Chondrocyte (in vitro differentiated cells): ENCODE results near the gene C2orf42. TPM values are rescaled to one million over a fixed set of nuclear protein-coding genes. Genes with fewer than 3 reads are reported as not detected.

Experiments used
- DNase-seq: peaks from one replicate; pipeline ENCODE4 v3.0.0; 2021; ENCODE audit warnings: mixed read lengths, low spot score
- H3K27ac Mint-ChIP-seq: one replicate; pipeline ENCODE4 v1.8.0; 2021; ENCODE audit warnings: mild to moderate bottlenecking, moderate library complexity, mixed read lengths; ENCODE audit not compliant: unreplicated experiment
- H3K27me3 Mint-ChIP-seq: 2 replicates; pipeline ENCODE4 v1.8.0; 2021; ENCODE audit warnings: low read depth, mixed read lengths
- H3K36me3 Mint-ChIP-seq: 2 replicates; pipeline ENCODE4 v1.8.0; 2021; ENCODE audit warnings: low read depth, mixed read lengths
- H3K4me1 Mint-ChIP-seq: 2 replicates; pipeline ENCODE4 v1.8.0; 2021; ENCODE audit warnings: low read depth, mild to moderate bottlenecking, mixed read lengths
- H3K4me3 Mint-ChIP-seq: one replicate; pipeline ENCODE4 v1.8.0; 2021; ENCODE audit warnings: mild to moderate bottlenecking, moderate library complexity, mixed read lengths; ENCODE audit not compliant: unreplicated experiment
- H3K9me3 Mint-ChIP-seq: 2 replicates; pipeline ENCODE4 v1.8.0; 2021; ENCODE audit warnings: low read depth, mixed read lengths
- CTCF ChIP-seq: fragments of 200-600 bp; sonication (generic); IDR thresholded peaks from 2 replicates; pipeline ENCODE4 v1.5.0; 2021; ENCODE audit warnings: antibody characterized with exemption, mild to moderate bottlenecking, moderate library complexity
- total RNA-seq: library from RNA; stranded (reverse); gene quantifications from 3 replicates; pipeline ENCODE4 v1.2.1, GENCODE V29; 2021

The C2orf42 gene
- total RNA-seq, 1 donor from 2014 or later = 14.3 TPM

GRCh38 chr2:70122470-70122869 is 68.3 kb downstream of the C2orf42 start:
- Mint-ChIP-seq H3K4me1 (peaks cover 33% of the 10 kb centered on the region), H3K36me3 (no peaks in the 10 kb centered on the region)

GRCh38 chr2:70121627-70122372 is 69.0 kb downstream of the C2orf42 start:
- Mint-ChIP-seq H3K4me1 (peaks cover 36% of the 10 kb centered on the region), H3K36me3 (no peaks in the 10 kb centered on the region), H3K9me3 (no peaks in the 10 kb centered on the region), H3K27me3 (no peaks in the 10 kb centered on the region), H3K27ac (peak overlapping the region; percentile 19), H3K4me3 (no peak overlapping the region)
- DNase-seq = peak; percentile 12
- no peak for TF ChIP-seq CTCF

More at GRCh38 chr2:70122470-70122869, 68.3 kb downstream of the C2orf42 start:
- Mint-ChIP-seq H3K4me3 (no peak overlapping the region), H3K27me3 (no peaks in the 10 kb centered on the region), H3K27ac (no peak overlapping the region), H3K9me3 (no peaks in the 10 kb centered on the region)
- peak; percentile 4 for DNase-seq
- no peak for TF ChIP-seq CTCF

- TF ChIP-seq CTCF = no peak
- Mint-ChIP-seq H3K27me3 (no peaks in the 10 kb centered on the region), H3K27ac (no peak overlapping the region), H3K9me3 (no peaks in the 10 kb centered on the region), H3K4me1 (peaks cover 19% of the 10 kb centered on the region), H3K36me3 (no peaks in the 10 kb centered on the region), H3K4me3 (no peak overlapping the region)
- peak; percentile 35 for DNase-seq
Observed at GRCh38 chr2:70118798-70119454, 71.9 kb downstream of the C2orf42 start.

- no peaks in the 10 kb centered on the region for H3K27me3 Mint-ChIP-seq
- no peaks in the 10 kb centered on the region for H3K36me3 Mint-ChIP-seq
- DNase-seq = no peak
- no peaks in the 10 kb centered on the region for H3K9me3 Mint-ChIP-seq
- no peak for TF ChIP-seq CTCF
- H3K4me3 Mint-ChIP-seq = no peak overlapping the region
- no peak overlapping the region for H3K27ac Mint-ChIP-seq
- peaks cover 22% of the 10 kb centered on the region for H3K4me1 Mint-ChIP-seq
Observed at GRCh38 chr2:70116936-70117552, 73.8 kb downstream of the C2orf42 start.

GRCh38 chr2:70115646-70116442 is 75.0 kb downstream of the C2orf42 start:
- Mint-ChIP-seq H3K9me3 (no peaks in the 10 kb centered on the region), H3K36me3 (no peaks in the 10 kb centered on the region), H3K27me3 (no peaks in the 10 kb centered on the region), H3K4me1 (peaks cover 30% of the 10 kb centered on the region), H3K27ac (no peak overlapping the region), H3K4me3 (no peak overlapping the region)
- DNase-seq = peak; percentile 26
- no peak for TF ChIP-seq CTCF
